Neural progenitor cell (in vitro differentiated cells): ENCODE data around the gene TLE1.

Experiments used
- CTCF ChIP-seq: fragments of 200-600 bp; sonication (generic); IDR thresholded peaks from 2 replicates; pipeline ENCODE4 v1.5.1; 2017; ENCODE audit warnings: antibody characterized with exemption, mild to moderate bottlenecking
- EZH2 ChIP-seq: fragments of 200-600 bp; sonication (generic); IDR thresholded peaks from 2 replicates; pipeline ENCODE4 v1.6.1; 2017; ENCODE audit warnings: antibody characterized with exemption, mild to moderate bottlenecking, moderate library complexity
- EZH2phosphoT487 ChIP-seq: fragments of 200-600 bp; sonication (generic); IDR thresholded peaks from 2 replicates; pipeline ENCODE4 v1.6.1; 2017; ENCODE audit warnings: antibody characterized with exemption

GRCh38 chr9:81540142-81540710 lies 149.1 kb downstream of the TLE1 start:
- no peak for TF ChIP-seq EZH2
- no peak for TF ChIP-seq CTCF
- no peak for TF ChIP-seq EZH2phosphoT487
